GM18526 (cell line): ENCODE measurements around the gene SBK3.

Experiments
- POLR2A ChIP-seq: IDR thresholded peaks from 3 replicates; pipeline ENCODE4 v1.6.1; 2011; ENCODE audit not compliant: insufficient read length; ENCODE audit errors: extremely low read depth

SBK3 gene

GRCh38 chr19:55503502-55504251, 41.7 kb downstream of the SBK3 start:
- TF ChIP-seq POLR2A, result no peak

- TF ChIP-seq POLR2A, result no peak
These were observed 42.2 kb downstream of the SBK3 start for GRCh38 chr19:55503157-55503501.

- TF ChIP-seq POLR2A, result no peak
These were observed 43.0 kb downstream of the SBK3 start for GRCh38 chr19:55502197-55502952.

GRCh38 chr19:55500368-55500952, 44.9 kb downstream of the SBK3 start:
- TF ChIP-seq POLR2A, result no peak

- no peak for TF ChIP-seq POLR2A
These were observed 47.0 kb downstream of the SBK3 start for GRCh38 chr19:55498246-55498840.

- no peak for TF ChIP-seq POLR2A
These were observed 47.6 kb downstream of the SBK3 start for GRCh38 chr19:55497763-55498162.

GRCh38 chr19:55495646-55496349, 49.5 kb downstream of the SBK3 start:
- TF ChIP-seq POLR2A, result no peak

- no peak for TF ChIP-seq POLR2A
These were observed 51.1 kb downstream of the SBK3 start for GRCh38 chr19:55494172-55494761.

- no peak for TF ChIP-seq POLR2A
These were observed 51.6 kb downstream of the SBK3 start for GRCh38 chr19:55493645-55494171.

GRCh38 chr19:55493052-55493644, 52.2 kb downstream of the SBK3 start:
- no peak for TF ChIP-seq POLR2A

GRCh38 chr19:55492362-55492944, 52.9 kb downstream of the SBK3 start:
- TF ChIP-seq POLR2A, result no peak

GRCh38 chr19:55491546-55492360, 53.6 kb downstream of the SBK3 start:
- TF ChIP-seq POLR2A, result no peak
